Measurements from ENCODE around the gene EYA2.

EYA2 gene

GRCh38 chr20:46993465-46994095 lies 98.9 kb downstream of the EYA2 start:
- H3K27me3 Mint-ChIP-seq (ENCODE audit: low read depth) = peaks cover 8% of the 10 kb centered on the region
- no peaks in the 10 kb centered on the region for H3K9me3 Mint-ChIP-seq
- no peaks in the 10 kb centered on the region for H3K36me3 Mint-ChIP-seq (ENCODE audit: low read depth)
- H3K4me3 Mint-ChIP-seq = no peak overlapping the region
- peaks cover 14% of the 10 kb centered on the region for H3K4me1 Mint-ChIP-seq
- TF ChIP-seq CTCF (IDR thresholded peaks at IDR 0.05; ENCODE audit: unreplicated experiment in 3 of 3) = no peak
- no peak overlapping the region for H3K27ac Mint-ChIP-seq

GRCh38 chr20:46994341-46994740 lies 99.7 kb downstream of the EYA2 start:
- H3K27ac Mint-ChIP-seq = no peak overlapping the region
- no peaks in the 10 kb centered on the region for H3K9me3 Mint-ChIP-seq
- no peak overlapping the region for H3K4me3 Mint-ChIP-seq
- H3K27me3 Mint-ChIP-seq (ENCODE audit: low read depth) = peaks cover 8% of the 10 kb centered on the region
- H3K4me1 Mint-ChIP-seq = peaks cover 16% of the 10 kb centered on the region
- TF ChIP-seq CTCF (IDR thresholded peaks at IDR 0.05; ENCODE audit: unreplicated experiment in 3 of 3) = no peak
- H3K36me3 Mint-ChIP-seq (ENCODE audit: low read depth) = no peaks in the 10 kb centered on the region

GRCh38 chr20:46995561-46996142 lies 101.0 kb downstream of the EYA2 start:
- Mint-ChIP-seq H3K27me3 (ENCODE audit: low read depth) (peaks cover 8% of the 10 kb centered on the region), H3K9me3 (no peaks in the 10 kb centered on the region), H3K36me3 (ENCODE audit: low read depth) (no peaks in the 10 kb centered on the region), H3K4me3 (no peak overlapping the region), H3K4me1 (peaks cover 9% of the 10 kb centered on the region), H3K27ac (no peak overlapping the region)
- no peak for TF ChIP-seq CTCF (IDR thresholded peaks at IDR 0.05; ENCODE audit: unreplicated experiment in 3 of 3)

- Mint-ChIP-seq H3K27ac (no peak overlapping the region), H3K4me1 (peaks cover 7% of the 10 kb centered on the region)
Observed at GRCh38 chr20:46997187-46997586, 102.5 kb downstream of the EYA2 start.

GRCh38 chr20:46998477-46999240 lies 104.0 kb downstream of the EYA2 start:
- Mint-ChIP-seq H3K9me3 (peaks cover 5% of the 10 kb centered on the region), H3K4me3 (no peak overlapping the region), H3K4me1 (peaks cover 7% of the 10 kb centered on the region), H3K36me3 (ENCODE audit: low read depth) (peaks cover 9% of the 10 kb centered on the region), H3K27ac (no peak overlapping the region), H3K27me3 (ENCODE audit: low read depth) (peaks cover 4% of the 10 kb centered on the region)
- TF ChIP-seq CTCF (IDR thresholded peaks at IDR 0.05; ENCODE audit: unreplicated experiment in 3 of 3) = no peak

More at GRCh38 chr20:46997187-46997586, 102.5 kb downstream of the EYA2 start:
- Mint-ChIP-seq H3K4me3 (no peak overlapping the region), H3K27me3 (ENCODE audit: low read depth) (peaks cover 4% of the 10 kb centered on the region), H3K9me3 (peaks cover 2% of the 10 kb centered on the region), H3K36me3 (ENCODE audit: low read depth) (no peaks in the 10 kb centered on the region)
- no peak for TF ChIP-seq CTCF (IDR thresholded peaks at IDR 0.05; ENCODE audit: unreplicated experiment in 3 of 3)

All from nephron (organoid).